Endodermal cell (in vitro differentiated cells): ENCODE measurements around the gene SYT8. TPM values are rescaled to one million over a fixed set of nuclear protein-coding genes. Genes with fewer than 3 reads are reported as not detected.

Experiments used
- DNase-seq: peaks from one replicate; pipeline ENCODE4 v3.0.0-alpha.2; 2017
- H3K27ac ChIP-seq: 2 replicates; pipeline ENCODE4 v1.5.1; 2013; ENCODE audit warnings: mild to moderate bottlenecking, low read depth, low read length, moderate library complexity
- H3K27me3 ChIP-seq: 2 replicates; pipeline ENCODE4 v1.6.1; 2013; ENCODE audit warnings: mild to moderate bottlenecking, low read length, moderate library complexity; ENCODE audit not compliant: insufficient read depth, control insufficient read depth, poor library complexity, severe bottlenecking
- H3K36me3 ChIP-seq: 2 replicates; pipeline ENCODE4 v1.7.0; 2013; ENCODE audit warnings: mild to moderate bottlenecking, low read length, moderate library complexity; ENCODE audit not compliant: control insufficient read depth, insufficient read depth
- H3K4me1 ChIP-seq: one replicate; pipeline ENCODE4 v1.7.0; 2013; ENCODE audit warnings: low read length; ENCODE audit not compliant: control insufficient read depth, insufficient read depth
- H3K4me3 ChIP-seq: 2 replicates; pipeline ENCODE4 v1.5.1; 2013; ENCODE audit warnings: mild to moderate bottlenecking, low read length, moderate library complexity
- H3K9ac ChIP-seq: 2 replicates; pipeline ENCODE4 v1.6.1; 2013; ENCODE audit warnings: mild to moderate bottlenecking, low read length, moderate library complexity; ENCODE audit not compliant: poor library complexity, severe bottlenecking; ENCODE audit errors: extremely low read depth
- H3K9me3 ChIP-seq: 2 replicates; pipeline ENCODE4 v1.6.1; 2013; ENCODE audit warnings: mild to moderate bottlenecking, low read length, moderate library complexity; ENCODE audit not compliant: control insufficient read depth
- H3K27ac Mint-ChIP-seq: 2 replicates; pipeline ENCODE4 v1.8.0; 2020; ENCODE audit warnings: mixed read lengths
- H3K27me3 Mint-ChIP-seq: 2 replicates; pipeline ENCODE4 v1.8.0; 2021; ENCODE audit warnings: mild to moderate bottlenecking, mixed read lengths; ENCODE audit not compliant: insufficient read depth
- H3K36me3 Mint-ChIP-seq: 2 replicates; pipeline ENCODE4 v1.8.0; 2020; ENCODE audit warnings: low read depth, mixed read lengths
- H3K4me1 Mint-ChIP-seq: 2 replicates; pipeline ENCODE4 v1.8.0; 2020; ENCODE audit warnings: mixed read lengths
- H3K4me3 Mint-ChIP-seq: 2 replicates; pipeline ENCODE4 v1.8.0; 2020; ENCODE audit warnings: mild to moderate bottlenecking, moderate library complexity, mixed read lengths
- H3K9me3 Mint-ChIP-seq: 2 replicates; pipeline ENCODE4 v1.8.0; 2020; ENCODE audit warnings: mild to moderate bottlenecking, mixed read lengths
- WGBS, 2 experiments: methylation state at CpG; one replicate each; pipeline versions ENCODE4 v1.1.5 to v1.1.7; 2013; ENCODE audit warnings: missing lambda C conversion rate in 2 of 2, mixed read lengths in 1 of 2; ENCODE audit not compliant: insufficient coverage in 1 of 2, insufficient read length in 1 of 2; 5-methylcytosine and 5-hydroxymethylcytosine counted together
- total RNA-seq, 2 donors: library from RNA; stranded (reverse); fragmentation: NEBNext Ultra II Directional in 1 of 2; extraction: Animal tissue kit (Norgen Biotek cat#: 25700) in 1 of 2; gene quantifications; 2 replicates in 1 of 2; 3 replicates in 1 of 2; pipeline ENCODE4 v1.2.1, GENCODE V29; 2021
- TF ChIP-seq, protein P1 (sequence below): fragments of 200-600 bp; sonication (generic); conservative IDR thresholded peaks from 2 replicates; pipeline ENCODE4 v1.5.0; 2021; ENCODE audit warnings: antibody characterized with exemption, mild to moderate bottlenecking

Gene SYT8
- total RNA-seq, 2 donors from 2014 or later = not detected

DNA sequence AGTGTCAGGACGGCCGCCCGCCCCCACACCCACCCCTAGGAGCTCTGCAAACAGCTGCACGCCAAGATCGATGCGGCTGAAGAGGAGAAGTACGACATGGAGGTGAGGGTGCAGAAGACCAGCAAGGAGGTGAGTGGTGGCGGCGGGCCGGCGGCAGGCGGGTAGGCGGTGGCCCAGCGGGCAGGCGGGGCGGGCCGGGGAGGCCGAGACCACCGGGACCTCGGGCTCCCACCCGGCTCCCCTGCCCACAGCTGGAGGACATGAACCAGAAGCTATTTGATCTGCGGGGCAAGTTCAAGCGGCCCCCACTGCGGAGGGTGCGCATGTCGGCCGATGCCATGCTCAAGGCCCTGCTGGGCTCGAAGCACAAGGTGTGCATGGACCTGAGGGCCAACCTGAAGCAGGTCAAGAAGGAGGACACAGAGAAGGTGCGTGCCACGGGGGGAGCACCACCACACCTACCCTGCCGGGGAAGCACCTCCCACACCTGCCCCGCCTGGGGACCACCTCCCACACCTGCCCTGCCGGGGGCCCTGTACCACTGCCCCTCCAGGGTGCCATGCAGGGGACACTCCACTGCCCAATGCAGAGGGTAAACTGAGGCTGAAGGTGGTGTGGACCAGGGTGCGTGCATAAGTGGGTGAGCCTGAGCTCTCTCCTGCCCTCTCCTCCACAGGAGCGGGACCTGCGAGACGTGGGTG is 6.1 kb downstream of the SYT8 start:
- DNase-seq = no peak
- H3K9ac ChIP-seq = no peak overlapping the region
- Mint-ChIP-seq H3K27me3 (peaks cover 2% of the 10 kb centered on the region), H3K9me3 (no peaks in the 10 kb centered on the region), H3K27ac (no peak overlapping the region), H3K4me1 (no peaks in the 10 kb centered on the region), H3K4me3 (no peak overlapping the region), H3K36me3 (no peaks in the 10 kb centered on the region)
- WGBS, 2 experiments = 93% methylated on average over 18 to 37 of the region's 37 CpGs
- no peak overlapping the region for H3K27ac ChIP-seq
- TF ChIP-seq, protein P1, sequence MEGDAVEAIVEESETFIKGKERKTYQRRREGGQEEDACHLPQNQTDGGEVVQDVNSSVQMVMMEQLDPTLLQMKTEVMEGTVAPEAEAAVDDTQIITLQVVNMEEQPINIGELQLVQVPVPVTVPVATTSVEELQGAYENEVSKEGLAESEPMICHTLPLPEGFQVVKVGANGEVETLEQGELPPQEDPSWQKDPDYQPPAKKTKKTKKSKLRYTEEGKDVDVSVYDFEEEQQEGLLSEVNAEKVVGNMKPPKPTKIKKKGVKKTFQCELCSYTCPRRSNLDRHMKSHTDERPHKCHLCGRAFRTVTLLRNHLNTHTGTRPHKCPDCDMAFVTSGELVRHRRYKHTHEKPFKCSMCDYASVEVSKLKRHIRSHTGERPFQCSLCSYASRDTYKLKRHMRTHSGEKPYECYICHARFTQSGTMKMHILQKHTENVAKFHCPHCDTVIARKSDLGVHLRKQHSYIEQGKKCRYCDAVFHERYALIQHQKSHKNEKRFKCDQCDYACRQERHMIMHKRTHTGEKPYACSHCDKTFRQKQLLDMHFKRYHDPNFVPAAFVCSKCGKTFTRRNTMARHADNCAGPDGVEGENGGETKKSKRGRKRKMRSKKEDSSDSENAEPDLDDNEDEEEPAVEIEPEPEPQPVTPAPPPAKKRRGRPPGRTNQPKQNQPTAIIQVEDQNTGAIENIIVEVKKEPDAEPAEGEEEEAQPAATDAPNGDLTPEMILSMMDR = no peak
- no peaks in the 10 kb centered on the region for H3K27me3 ChIP-seq
- no peaks in the 10 kb centered on the region for H3K36me3 ChIP-seq
- no peaks in the 10 kb centered on the region for H3K4me1 ChIP-seq
- H3K9me3 ChIP-seq = no peaks in the 10 kb centered on the region
- no peak overlapping the region for H3K4me3 ChIP-seq

DNA sequence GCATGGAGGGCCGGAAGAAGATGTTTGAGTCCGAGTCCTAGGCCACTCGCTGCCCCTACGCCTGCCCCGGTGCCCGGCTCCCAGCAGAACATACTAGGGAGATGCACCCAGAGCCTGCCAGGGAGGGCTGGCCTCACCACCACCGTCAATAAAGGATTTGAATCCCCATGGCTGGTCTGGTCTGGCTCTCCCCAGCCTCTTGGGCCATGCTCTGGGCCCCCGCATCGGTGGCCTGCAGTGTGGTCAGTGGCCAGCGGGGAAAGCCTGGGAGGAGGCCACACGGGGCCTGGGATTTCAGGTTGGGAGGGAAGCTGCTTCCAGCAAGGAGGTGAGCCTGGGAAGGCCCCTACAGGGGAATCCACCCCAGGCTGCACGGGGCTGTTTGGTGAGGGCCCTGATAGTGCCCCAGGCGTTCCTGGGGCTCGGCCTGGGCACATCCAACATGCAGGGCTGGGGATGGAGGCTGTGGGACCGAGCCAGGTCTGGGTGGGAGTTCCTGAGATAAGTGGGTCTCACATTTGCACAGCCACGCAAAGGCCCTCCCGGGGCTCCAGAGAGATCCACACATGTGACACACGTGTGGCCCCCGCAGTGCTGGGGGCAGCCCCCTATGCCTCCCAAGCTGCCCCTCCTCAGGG is 6.8 kb downstream of the SYT8 start:
- Histone ChIP-seq H3K27me3 (no peaks in the 10 kb centered on the region), H3K4me3 (no peak overlapping the region), H3K4me1 (no peaks in the 10 kb centered on the region), H3K9ac (no peak overlapping the region), H3K9me3 (no peaks in the 10 kb centered on the region), H3K27ac (no peak overlapping the region), H3K36me3 (no peaks in the 10 kb centered on the region)
- DNase-seq = no peak
- Mint-ChIP-seq H3K27ac (no peak overlapping the region), H3K9me3 (no peaks in the 10 kb centered on the region), H3K27me3 (peaks cover 2% of the 10 kb centered on the region), H3K4me3 (no peak overlapping the region), H3K4me1 (no peaks in the 10 kb centered on the region), H3K36me3 (no peaks in the 10 kb centered on the region)
- TF ChIP-seq, protein P1 = no peak
- 90 to 92% methylated on average over 13 to 19 of the region's 19 CpGs for WGBS, 2 experiments

DNA sequence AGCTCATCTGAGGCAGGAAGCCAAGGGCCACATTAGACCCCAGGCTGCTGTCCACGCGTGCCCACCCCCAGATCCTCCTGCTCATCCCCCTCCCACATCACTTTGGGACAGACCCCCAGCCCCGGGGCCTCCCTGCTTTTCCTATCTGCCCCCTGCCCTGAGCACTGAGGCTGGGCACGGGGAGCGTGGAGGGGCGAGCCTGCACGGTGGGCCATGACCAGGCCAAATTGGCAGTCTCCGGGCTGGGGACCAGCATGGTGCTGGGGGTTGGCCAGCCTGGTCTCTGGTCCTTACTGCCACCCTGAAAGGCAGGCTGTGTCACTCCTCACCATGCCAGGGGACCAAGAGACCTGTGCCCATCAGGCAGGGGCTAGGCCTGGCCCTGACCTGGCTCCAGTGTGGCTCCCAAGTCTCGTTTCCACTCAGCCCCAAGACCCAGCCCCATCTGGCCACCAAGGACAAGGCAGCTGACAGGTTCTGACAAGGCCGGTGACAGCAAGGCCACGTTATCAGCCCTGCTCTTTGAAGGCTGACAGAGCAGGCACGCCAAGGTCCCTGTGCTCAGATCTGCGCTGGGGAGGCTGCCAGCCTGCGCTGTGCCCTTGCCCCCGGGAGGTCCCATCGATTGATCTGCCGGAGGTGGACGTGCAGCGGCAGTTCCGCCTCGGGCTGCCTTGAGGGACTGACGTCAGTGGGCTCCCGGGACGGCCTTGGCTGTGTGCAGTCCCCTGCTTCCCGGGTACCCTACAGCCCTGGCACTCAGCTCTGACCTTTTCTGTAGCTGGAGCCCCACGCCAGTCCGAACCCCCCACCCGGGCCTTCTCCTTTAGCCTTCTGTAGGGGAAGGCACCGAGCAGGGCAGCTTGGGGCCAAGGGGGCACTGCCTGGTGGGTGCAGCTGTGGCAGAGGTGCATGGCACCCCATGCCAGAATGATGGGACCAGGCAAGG is 7.6 kb downstream of the SYT8 start:
- H3K9ac ChIP-seq = no peak overlapping the region
- WGBS, 2 experiments = 92% methylated on average over 21 to 29 of the region's 29 CpGs
- no peaks in the 10 kb centered on the region for H3K36me3 ChIP-seq
- Mint-ChIP-seq H3K9me3 (no peaks in the 10 kb centered on the region), H3K27ac (no peak overlapping the region), H3K27me3 (peaks cover 2% of the 10 kb centered on the region), H3K4me3 (no peak overlapping the region), H3K36me3 (no peaks in the 10 kb centered on the region), H3K4me1 (no peaks in the 10 kb centered on the region)
- TF ChIP-seq, protein P1 = no peak
- no peaks in the 10 kb centered on the region for H3K4me1 ChIP-seq
- no peak for DNase-seq
- H3K9me3 ChIP-seq = no peaks in the 10 kb centered on the region
- H3K27ac ChIP-seq = no peak overlapping the region
- no peaks in the 10 kb centered on the region for H3K27me3 ChIP-seq
- H3K4me3 ChIP-seq = no peak overlapping the region
